Naive thymus-derived CD4-positive, alpha-beta T cell (primary cell): ENCODE data around the gene CDH3. TPM values are rescaled to one million over a fixed set of nuclear protein-coding genes. Genes with fewer than 3 reads are reported as not detected.

Source experiments
- ATAC-seq: fragments of 150-1000 bp; cut with Tn5 transposase; 2 replicates; pipeline ENCODE4 v1.10.0; 2021; ENCODE audit warnings: mild to moderate bottlenecking, moderate library complexity
- CTCF ChIA-PET: fragments of 350-600 bp; sonication (Branson Sonifier 250); formaldehyde crosslinking; loops from one replicate; lab custom pipeline; 2021; ENCODE audit warnings: antibody characterized with exemption; lab: Charles Lee
- POLR2A ChIA-PET: fragments of 350-600 bp; sonication (Branson Sonifier 250); formaldehyde crosslinking; loops from one replicate; lab custom pipeline; 2021; ENCODE audit warnings: antibody characterized with exemption, inconsistent platforms; lab: Charles Lee
- DNase-seq, 9 donors: peaks; one replicate each; pipeline versions ENCODE4 v3.0.0 to v3.0.0-alpha.2; 2020 to 2022; ENCODE audit warnings: mixed read lengths in 1 of 9
- H3K27ac ChIP-seq: one replicate; pipeline ENCODE4 v1.7.0; 2013; ENCODE audit warnings: mild to moderate bottlenecking, low read depth, low read length, moderate library complexity
- H3K27me3 ChIP-seq, 2 donors: one replicate each; pipeline ENCODE4 v1.7.0; 2013; ENCODE audit warnings: low read length in 2 of 2, mild to moderate bottlenecking in 2 of 2, moderate library complexity in 2 of 2; ENCODE audit not compliant: control insufficient read depth in 2 of 2, insufficient read depth in 2 of 2
- H3K36me3 ChIP-seq, 3 experiments: 1 replicate in 2 of 3; 2 replicates in 1 of 3; pipeline ENCODE4 v1.7.0; 2013; ENCODE audit warnings: low read length in 3 of 3, mild to moderate bottlenecking in 3 of 3, moderate library complexity in 1 of 3; ENCODE audit not compliant: insufficient read depth in 3 of 3, control insufficient read depth in 2 of 3
- H3K4me1 ChIP-seq, 2 donors: one replicate each; pipeline ENCODE4 v1.7.0; 2013; ENCODE audit warnings: low read length in 2 of 2, mild to moderate bottlenecking in 2 of 2, moderate library complexity in 1 of 2; ENCODE audit not compliant: control insufficient read depth in 2 of 2, insufficient read depth in 2 of 2
- H3K4me3 ChIP-seq: 2 replicates; pipeline ENCODE4 v1.7.0; 2013; ENCODE audit warnings: mild to moderate bottlenecking, low read length
- H3K9me3 ChIP-seq, 3 experiments: 1 replicate in 2 of 3; 2 replicates in 1 of 3; pipeline ENCODE4 v1.7.0; 2013; ENCODE audit warnings: low read length in 3 of 3; ENCODE audit not compliant: control insufficient read depth in 2 of 3
- H3K27ac Mint-ChIP-seq, 9 donors: one replicate each; pipeline ENCODE4 v1.8.0; 2020 to 2022; ENCODE audit warnings: mixed read lengths in 9 of 9, mild to moderate bottlenecking in 8 of 9, moderate library complexity in 5 of 9, inconsistent platforms in 2 of 9
- H3K27me3 Mint-ChIP-seq, 5 donors: one replicate each; pipeline ENCODE4 v1.8.0; 2021 to 2022; ENCODE audit warnings: mixed read lengths in 5 of 5, mild to moderate bottlenecking in 1 of 5
- H3K36me3 Mint-ChIP-seq, 5 donors: one replicate each; pipeline ENCODE4 v1.8.0; 2020 to 2022; ENCODE audit warnings: mixed read lengths in 5 of 5, mild to moderate bottlenecking in 3 of 5, inconsistent platforms in 1 of 5
- H3K4me1 Mint-ChIP-seq, 7 donors: one replicate each; pipeline ENCODE4 v1.8.0; 2020 to 2022; ENCODE audit warnings: mixed read lengths in 7 of 7, mild to moderate bottlenecking in 3 of 7, inconsistent platforms in 1 of 7
- H3K4me3 Mint-ChIP-seq, 10 donors: one replicate each; pipeline ENCODE4 v1.8.0; 2020 to 2022; ENCODE audit warnings: mild to moderate bottlenecking in 10 of 10, mixed read lengths in 10 of 10, moderate library complexity in 6 of 10, inconsistent platforms in 2 of 10
- H3K9me3 Mint-ChIP-seq, 11 donors: one replicate each; pipeline ENCODE4 v1.8.0; 2020 to 2022; ENCODE audit warnings: mixed read lengths in 11 of 11, mild to moderate bottlenecking in 4 of 11, inconsistent platforms in 1 of 11, moderate library complexity in 1 of 11
- intact Hi-C, 2 donors: fragments of 100-400 bp; cut with micrococcal nuclease; formaldehyde crosslinking; loops; one replicate each; pipeline ENCODE4 v1.15.1; 2023
- polyA plus RNA-seq, 2 donors: library from polyadenylated mRNA; unstranded; fragments of 300-500 nt; fragmentation: Illumina TruSeq; gene quantifications; one replicate each; pipeline ENCODE4 v1.2.3, GENCODE V29; 2021
- total RNA-seq, 6 experiments: library from RNA in 5 of 6; stranded (reverse) in 5 of 6; gene quantifications; 1 replicate in 5 of 6; 2 replicates in 1 of 6; pipeline ENCODE4 v1.2.3 and lab custom pipeline; 2021 to 2026

Gene CDH3
- total and polyA plus RNA-seq, 7 experiments from 2014 or later = 0.24 to 0.78 (median 0.51) TPM; not detected in 2

GRCh38 chr16:68664297-68664696 lies 19.2 kb downstream of the CDH3 start:
- no peak for ATAC-seq

GRCh38 chr16:68665501-68665900 lies 20.4 kb downstream of the CDH3 start:
- Histone ChIP-seq H3K27ac (no peak overlapping the region), H3K4me3 (no peak overlapping the region), H3K36me3 (no peaks in the 10 kb centered on the region), H3K27me3 (no peaks in the 10 kb centered on the region), H3K4me1 (no peaks in the 10 kb centered on the region), H3K9me3 (no peaks in the 10 kb centered on the region)
- DNase-seq = no peak
- ChIA-PET POLR2A (no interaction called here), CTCF (no interaction called here)
- intact Hi-C loops = no loop called here
- Mint-ChIP-seq H3K4me1 (peaks cover 0 to 14% (median 0%) of the 10 kb centered on the region in 7 donors), H3K4me3 (no peak overlapping the region), H3K27me3 (peaks cover 0 to 8% (median 4%) of the 10 kb centered on the region in 5 donors), H3K36me3 (no peaks in the 10 kb centered on the region), H3K9me3 (no peaks in the 10 kb centered on the region), H3K27ac (no peak overlapping the region)
- no peak for ATAC-seq

More at GRCh38 chr16:68664297-68664696, 19.2 kb downstream of the CDH3 start:
- Histone ChIP-seq H3K36me3 (no peaks in the 10 kb centered on the region), H3K4me3 (no peak overlapping the region), H3K27ac (no peak overlapping the region), H3K4me1 (no peaks in the 10 kb centered on the region), H3K27me3 (no peaks in the 10 kb centered on the region), H3K9me3 (no peaks in the 10 kb centered on the region)
- H3K4me1 Mint-ChIP-seq = peaks cover 0 to 13% (median 0%) of the 10 kb centered on the region in 7 donors
- H3K4me3 Mint-ChIP-seq = no peak overlapping the region
- H3K36me3 Mint-ChIP-seq = no peaks in the 10 kb centered on the region
- CTCF ChIA-PET = interaction anchor here (0.6 kb wide), 1 partner anchor 16 kb away, joined by 3 read pairs; no protein-coding TSS in a partner anchor
- DNase-seq = no peak
- no peak overlapping the region for H3K27ac Mint-ChIP-seq
- no peaks in the 10 kb centered on the region for H3K9me3 Mint-ChIP-seq
- peaks cover 0 to 9% (median 7%) of the 10 kb centered on the region in 5 donors for H3K27me3 Mint-ChIP-seq
- POLR2A ChIA-PET = no interaction called here
- intact Hi-C loops = no loop called here

DNA sequence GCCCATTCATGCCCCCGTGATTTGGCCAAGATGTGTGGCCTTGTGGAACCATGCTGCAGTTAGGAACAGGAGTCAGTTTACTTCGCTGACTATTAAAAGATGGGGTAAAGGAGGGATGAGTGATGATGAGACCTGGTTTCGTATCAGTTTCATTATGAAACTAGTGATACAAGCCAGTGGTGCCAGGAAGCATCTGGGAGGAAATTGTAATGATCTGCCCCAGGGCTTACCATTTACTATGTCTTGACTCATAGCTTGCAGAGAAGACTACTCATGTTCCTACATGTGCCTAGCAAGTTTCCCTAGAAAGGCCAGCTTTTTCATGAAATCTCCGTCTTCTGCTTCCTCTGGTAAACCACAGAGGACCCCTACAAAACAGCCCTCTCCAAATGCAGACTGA lies 23.2 kb downstream of the CDH3 start:
- no peaks in the 10 kb centered on the region for H3K4me1 ChIP-seq
- Mint-ChIP-seq H3K36me3 (no peaks in the 10 kb centered on the region), H3K9me3 (no peaks in the 10 kb centered on the region), H3K27ac (peak overlapping the region in 1 of 9 donors; percentile 67), H3K4me1 (peaks cover 0 to 14% (median 0%) of the 10 kb centered on the region in 7 donors), H3K27me3 (no peaks in the 10 kb centered on the region), H3K4me3 (no peak overlapping the region)
- H3K27me3 ChIP-seq = no peaks in the 10 kb centered on the region
- CTCF ChIA-PET = no interaction called here
- H3K36me3 ChIP-seq = no peaks in the 10 kb centered on the region
- DNase-seq (no peak), ATAC-seq (no peak)
- no peak overlapping the region for H3K4me3 ChIP-seq
- POLR2A ChIA-PET = no interaction called here
- H3K9me3 ChIP-seq = no peaks in the 10 kb centered on the region
- H3K27ac ChIP-seq = no peak overlapping the region
- intact Hi-C loops = no loop called here

- CTCF ChIA-PET = no interaction called here
Measured at GRCh38 chr16:68676113-68676860, 31.2 kb downstream of the CDH3 start.

GRCh38 chr16:68681038-68681437 lies 35.9 kb downstream of the CDH3 start:
- Mint-ChIP-seq H3K27ac (no peak overlapping the region), H3K9me3 (no peaks in the 10 kb centered on the region), H3K36me3 (no peaks in the 10 kb centered on the region), H3K4me1 (no peaks in the 10 kb centered on the region), H3K4me3 (no peak overlapping the region), H3K27me3 (peaks cover 0 to 3% (median 0%) of the 10 kb centered on the region in 5 donors)
- Histone ChIP-seq H3K27ac (no peak overlapping the region), H3K4me1 (no peaks in the 10 kb centered on the region), H3K27me3 (no peaks in the 10 kb centered on the region), H3K9me3 (no peaks in the 10 kb centered on the region), H3K36me3 (no peaks in the 10 kb centered on the region), H3K4me3 (no peak overlapping the region)
- CTCF ChIA-PET = no interaction called here
- DNase-seq = no peak
- POLR2A ChIA-PET = no interaction called here
- intact Hi-C loops = no loop called here
- ATAC-seq = no peak

More at GRCh38 chr16:68676113-68676860, 31.2 kb downstream of the CDH3 start:
- Histone ChIP-seq H3K36me3 (no peaks in the 10 kb centered on the region), H3K27ac (no peak overlapping the region), H3K9me3 (no peaks in the 10 kb centered on the region), H3K4me1 (no peaks in the 10 kb centered on the region), H3K27me3 (no peaks in the 10 kb centered on the region), H3K4me3 (no peak overlapping the region)
- H3K27ac Mint-ChIP-seq = no peak overlapping the region
- DNase-seq (no peak), ATAC-seq (no peak)
- no peaks in the 10 kb centered on the region for H3K4me1 Mint-ChIP-seq
- no peaks in the 10 kb centered on the region for H3K9me3 Mint-ChIP-seq
- H3K4me3 Mint-ChIP-seq = no peak overlapping the region
- intact Hi-C loops = no loop called here
- peaks cover 0 to 5% (median 0%) of the 10 kb centered on the region in 5 donors for H3K27me3 Mint-ChIP-seq
- H3K36me3 Mint-ChIP-seq = no peaks in the 10 kb centered on the region
- POLR2A ChIA-PET = no interaction called here

GRCh38 chr16:68685685-68686478 lies 40.8 kb downstream of the CDH3 start:
- intact Hi-C loops = no loop called here
- H3K4me3 Mint-ChIP-seq = no peak overlapping the region
- ChIA-PET CTCF (no interaction called here), POLR2A (no interaction called here)
- no peaks in the 10 kb centered on the region for H3K4me1 Mint-ChIP-seq
- ATAC-seq (no peak), DNase-seq (no peak)
- no peaks in the 10 kb centered on the region for H3K36me3 Mint-ChIP-seq
- Histone ChIP-seq H3K27me3 (no peaks in the 10 kb centered on the region), H3K4me3 (no peak overlapping the region), H3K9me3 (no peaks in the 10 kb centered on the region), H3K4me1 (no peaks in the 10 kb centered on the region), H3K36me3 (no peaks in the 10 kb centered on the region), H3K27ac (no peak overlapping the region)
- no peaks in the 10 kb centered on the region for H3K27me3 Mint-ChIP-seq
- H3K27ac Mint-ChIP-seq = no peak overlapping the region
- H3K9me3 Mint-ChIP-seq = no peaks in the 10 kb centered on the region
